HG02943 (cell line): ENCODE measurements around the gene ACTRT2.

Source experiments
- ATAC-seq: cut with Tn5 transposase; IDR thresholded peaks from one replicate; pipeline ENCODE4 v1.9.1; 2021; ENCODE audit warnings: mild to moderate bottlenecking, low read depth, moderate library complexity; ENCODE audit not compliant: unreplicated experiment

The ACTRT2 gene

DNA sequence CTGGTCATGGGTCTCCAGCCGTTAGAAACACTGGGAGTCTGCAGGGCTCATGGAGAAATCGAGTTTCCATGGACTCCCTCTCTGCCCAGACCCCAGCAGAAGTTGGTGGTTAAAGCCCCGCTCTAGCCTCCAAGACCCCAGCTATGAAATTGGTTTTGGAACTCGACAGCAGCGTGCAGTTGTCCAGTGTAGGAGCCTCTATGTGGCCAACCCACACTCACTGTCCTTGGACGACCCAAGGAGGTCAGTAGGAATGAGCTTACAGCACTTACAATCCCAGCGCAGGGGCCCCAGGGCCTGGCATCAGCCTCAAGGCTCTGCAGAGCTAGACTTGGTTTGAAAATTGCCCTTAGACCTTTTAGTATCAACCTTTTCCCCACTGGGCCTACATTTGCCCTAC is 44.5 kb downstream of the ACTRT2 start:
- ATAC-seq, result no peak

DNA sequence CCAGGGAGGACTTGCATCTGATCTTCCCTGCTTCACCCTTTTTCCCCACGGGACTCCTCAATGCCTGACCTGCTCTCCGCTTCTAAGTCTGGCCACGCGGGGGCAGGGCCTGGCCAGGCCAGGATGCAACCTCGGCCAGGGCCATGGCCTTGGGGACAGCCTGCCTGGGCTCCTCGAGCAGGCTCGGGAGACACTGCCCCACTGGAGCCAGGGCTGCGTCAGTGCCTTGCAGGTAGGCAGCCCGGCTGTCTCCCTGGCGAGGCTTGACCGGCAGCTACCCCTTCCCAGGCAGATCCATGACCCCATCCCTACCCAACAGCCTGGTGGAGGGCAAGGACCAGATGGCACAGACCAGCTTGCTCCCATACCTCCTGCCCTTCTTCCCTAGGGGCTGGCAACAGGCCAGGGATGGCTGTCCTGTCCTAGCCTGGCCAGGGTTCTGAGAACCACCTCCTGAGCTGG is 45.0 kb downstream of the ACTRT2 start:
- ATAC-seq, result no peak

DNA sequence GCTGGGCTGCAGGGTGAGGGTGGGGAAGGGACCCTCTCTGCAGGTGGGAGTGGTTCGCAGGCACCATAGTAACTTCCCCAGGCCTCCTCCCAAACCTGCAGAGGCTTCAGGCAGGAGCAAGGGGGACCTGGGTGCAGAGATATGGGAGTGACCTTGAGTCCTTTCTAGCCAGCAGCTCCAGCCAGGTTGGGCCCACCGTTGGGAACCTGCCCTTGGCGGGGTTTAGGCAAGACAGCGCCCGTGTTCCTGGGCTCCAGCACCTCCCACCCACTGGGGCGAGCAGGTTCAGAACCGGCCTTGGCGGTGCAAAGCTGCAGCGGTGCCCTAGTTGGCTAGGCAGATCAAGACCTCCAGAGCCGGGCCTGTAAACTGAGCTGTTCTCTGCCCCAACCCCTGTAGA is 45.6 kb downstream of the ACTRT2 start:
- ATAC-seq, result no peak

DNA sequence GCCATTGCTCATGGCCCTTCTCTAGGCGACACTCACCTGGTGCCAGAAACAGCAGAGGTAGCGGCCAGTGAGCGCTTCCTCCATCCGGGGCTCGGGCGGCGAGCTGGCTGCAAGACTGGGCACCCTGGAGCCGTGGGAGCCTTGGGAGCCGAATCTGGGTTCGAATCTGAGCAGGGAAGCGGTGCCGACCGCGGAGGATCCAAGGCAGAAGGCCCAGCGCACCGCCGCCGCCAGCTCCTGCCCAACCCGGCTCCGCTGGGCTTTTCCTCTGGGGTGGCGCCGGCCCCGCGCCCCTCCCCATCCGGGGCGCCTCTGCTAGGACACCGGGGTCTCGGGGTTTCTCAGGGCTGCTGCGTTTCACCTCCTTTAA is 46.0 kb downstream of the ACTRT2 start:
- no peak for ATAC-seq

DNA sequence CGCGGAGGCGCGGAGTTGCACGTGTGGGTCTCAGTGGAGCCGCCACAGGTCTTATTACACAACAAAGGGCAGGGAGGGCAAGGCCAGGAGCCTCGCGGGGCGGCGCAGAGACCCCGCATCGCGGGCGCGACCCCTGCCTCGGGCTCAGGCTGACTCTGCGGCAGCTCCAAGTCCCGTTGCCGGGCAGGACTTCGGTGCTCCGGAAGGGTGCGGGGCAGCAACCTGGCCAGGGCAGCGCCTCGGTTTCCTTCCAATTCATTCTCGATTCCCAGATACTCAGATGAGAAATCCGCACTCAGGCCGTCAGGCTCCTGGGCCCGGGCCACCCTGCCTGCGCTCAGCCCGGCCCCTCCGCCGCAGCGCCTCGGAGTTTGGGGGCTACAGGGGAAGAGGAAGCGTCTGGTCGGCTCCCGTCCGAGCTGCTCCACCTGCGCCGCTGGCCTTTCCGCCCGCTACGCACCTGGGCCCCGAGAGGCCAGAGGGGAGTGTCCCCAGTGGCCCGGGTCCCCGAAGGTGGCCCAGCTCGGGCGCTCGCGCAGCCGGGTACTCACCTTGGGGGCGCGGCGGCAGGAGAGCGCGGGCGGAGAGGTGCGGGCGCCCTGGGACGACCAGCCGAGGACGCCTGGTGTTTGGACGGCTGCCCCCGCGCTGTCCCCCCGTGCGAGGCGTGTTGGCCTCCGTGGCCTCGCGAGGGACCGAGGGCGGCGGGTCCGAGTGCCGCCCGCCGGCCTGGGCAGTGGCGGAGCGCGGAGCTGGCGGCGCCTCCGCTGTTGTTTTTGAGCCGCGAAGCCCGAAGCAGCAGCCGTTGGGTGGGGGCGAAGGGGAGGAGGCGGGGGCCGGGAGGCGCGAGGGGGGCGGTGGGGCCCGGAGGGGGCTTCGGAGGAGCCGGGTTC is 46.6 kb downstream of the ACTRT2 start:
- ATAC-seq, result no peak

DNA sequence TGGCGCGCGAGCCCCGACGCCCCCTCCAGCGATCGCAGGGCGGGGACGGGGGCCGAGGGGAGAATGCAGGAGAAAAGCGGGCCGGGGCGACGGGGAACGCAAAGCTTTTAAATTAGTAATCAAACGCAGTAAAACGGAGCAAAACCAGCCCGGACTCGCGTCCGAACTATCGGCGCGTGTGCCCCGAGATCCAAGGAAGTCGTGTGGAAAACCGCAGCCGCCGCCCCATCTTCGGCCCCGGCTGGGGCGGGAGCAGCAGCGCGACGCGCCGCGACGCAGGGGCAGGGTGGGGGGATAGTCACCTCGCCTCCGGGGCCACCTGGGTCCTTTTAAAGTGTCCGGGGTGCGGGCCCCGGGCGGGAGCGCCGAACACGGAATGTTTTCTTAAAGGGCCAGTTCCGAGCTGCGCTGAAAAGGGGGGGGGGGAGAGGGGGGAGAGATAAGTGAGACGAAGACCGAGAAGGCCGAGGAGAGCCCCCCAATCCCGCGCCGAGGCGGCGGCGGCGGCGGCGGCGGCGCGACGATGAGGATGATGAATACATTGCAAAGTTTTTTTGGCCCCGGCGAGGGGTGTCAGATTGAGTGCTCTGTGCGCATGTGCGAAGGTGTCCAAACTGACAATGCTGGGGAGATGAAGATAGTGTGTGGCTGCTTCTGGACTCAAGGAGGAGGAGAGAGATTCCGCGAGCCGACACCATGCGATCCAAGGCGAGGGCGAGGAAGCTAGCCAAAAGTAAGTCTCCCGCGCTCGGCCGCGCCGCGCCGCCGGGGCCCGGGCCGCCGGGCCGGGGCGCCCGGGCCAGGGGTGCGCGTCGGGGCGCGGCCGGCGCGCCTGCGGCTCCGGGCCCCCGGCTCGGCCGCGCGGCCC is 47.5 kb downstream of the ACTRT2 start, which contains the start of gene PRDM16:
Gene PRDM16, plus strand, starts transcription at position 640 of the 868 bp plus-strand sequence. Its CDS starts 57 bp downstream, at position 697.
- no peak for ATAC-seq

DNA sequence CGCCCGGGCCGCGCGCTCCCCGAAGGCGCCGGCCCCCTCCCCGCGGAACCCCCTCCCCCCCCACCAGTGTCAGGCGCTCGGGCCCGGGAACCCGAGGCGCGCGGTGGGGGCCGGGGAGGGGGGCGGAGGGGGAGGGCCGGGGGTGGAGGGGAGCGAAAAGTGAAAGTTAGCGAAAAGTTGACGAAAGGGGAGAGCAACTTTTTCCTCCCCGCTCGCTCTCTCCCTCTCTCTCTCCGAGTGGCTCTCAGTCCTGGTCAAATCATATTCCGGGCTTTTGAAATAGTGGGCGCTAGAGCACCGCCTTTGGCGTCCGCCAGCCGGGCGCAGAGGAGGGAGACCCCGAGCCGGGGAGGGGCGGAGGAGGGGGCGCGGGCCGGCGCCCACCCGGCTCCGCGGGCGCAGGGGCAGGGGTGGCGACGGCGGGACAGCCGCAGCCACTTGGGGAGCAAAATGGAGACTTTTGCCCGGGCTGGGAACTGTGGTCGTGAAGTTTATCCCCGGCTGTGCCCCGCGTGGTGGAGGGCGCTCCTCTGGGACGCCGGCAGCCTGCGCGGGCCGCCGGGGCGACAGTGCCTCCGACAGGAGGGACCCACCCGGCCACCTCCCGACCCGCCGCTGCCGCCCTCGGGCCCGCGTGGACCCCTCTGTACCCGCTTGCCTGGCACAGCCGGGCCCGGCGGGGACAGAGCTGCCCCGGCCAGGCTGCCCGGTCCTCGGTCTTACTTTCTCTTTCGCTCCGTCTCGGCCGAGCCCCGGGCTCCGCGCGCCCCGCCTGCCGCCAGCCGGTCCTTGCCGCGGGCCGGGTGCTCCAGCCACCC is 48.4 kb downstream of the ACTRT2 start:
- ATAC-seq, result no peak

DNA sequence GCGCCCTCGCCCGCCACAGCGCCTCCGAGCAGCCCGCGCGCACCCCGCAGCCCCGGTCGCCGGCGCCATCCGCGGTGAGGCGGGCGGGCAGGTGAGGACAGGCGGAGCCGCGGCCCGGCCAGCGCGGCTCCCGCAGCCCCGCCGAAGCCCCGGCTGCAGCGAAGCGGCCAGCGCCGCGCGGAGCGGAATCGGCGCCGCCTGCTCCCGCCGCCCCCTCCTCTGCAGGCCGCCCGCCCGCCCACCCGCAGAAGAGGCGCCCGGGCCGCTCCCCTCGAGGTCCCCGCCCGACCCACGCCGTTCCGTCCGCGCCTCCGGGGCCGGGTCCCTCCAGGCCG is 49.0 kb downstream of the ACTRT2 start:
- ATAC-seq, result no peak

DNA sequence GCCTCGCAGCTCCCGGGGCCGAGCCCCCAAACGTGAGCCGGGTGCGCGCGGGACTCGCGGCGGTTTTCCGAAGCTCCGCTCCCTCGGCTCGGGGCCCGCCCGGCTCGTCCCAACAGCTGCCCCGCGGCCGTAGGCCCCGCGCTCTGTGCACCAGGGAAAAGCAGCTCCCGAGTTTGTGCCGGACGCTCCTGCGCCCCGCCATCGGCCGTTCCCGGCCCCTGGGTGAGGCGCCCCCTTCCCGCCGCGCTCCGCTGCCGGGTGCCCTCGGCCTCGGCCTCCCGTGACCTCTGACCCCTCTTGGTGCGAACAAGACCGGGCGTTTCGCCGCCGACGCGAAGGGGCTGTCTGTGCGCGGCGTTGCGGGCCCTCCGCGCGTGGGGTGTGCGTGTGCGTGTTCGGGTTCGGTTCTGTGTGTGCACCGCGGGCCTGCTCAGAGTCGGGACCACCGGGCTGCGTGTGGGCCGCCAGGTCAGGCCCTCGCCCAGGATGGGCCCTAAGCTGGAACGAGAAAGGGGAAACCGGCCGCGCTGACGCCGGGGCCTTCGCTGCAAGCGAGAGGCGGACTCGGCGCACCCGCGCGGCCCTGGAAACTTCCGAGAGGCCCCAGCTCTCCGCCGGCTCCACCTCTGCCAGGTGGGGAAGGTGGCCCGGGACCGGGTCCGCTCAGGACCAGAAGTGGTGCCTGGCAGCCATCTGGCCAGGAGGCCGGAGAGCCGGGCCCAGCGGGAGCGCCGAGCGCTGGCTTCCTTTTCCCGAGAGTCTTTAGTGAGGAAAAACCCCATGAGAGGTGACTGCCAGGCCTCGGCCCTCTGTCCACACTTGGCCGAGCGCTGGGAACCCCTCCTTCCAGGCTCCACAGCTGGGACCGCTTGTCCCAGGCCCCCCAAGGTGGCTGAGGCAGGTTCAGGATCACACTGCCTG is 49.6 kb downstream of the ACTRT2 start:
- ATAC-seq, result no peak

DNA sequence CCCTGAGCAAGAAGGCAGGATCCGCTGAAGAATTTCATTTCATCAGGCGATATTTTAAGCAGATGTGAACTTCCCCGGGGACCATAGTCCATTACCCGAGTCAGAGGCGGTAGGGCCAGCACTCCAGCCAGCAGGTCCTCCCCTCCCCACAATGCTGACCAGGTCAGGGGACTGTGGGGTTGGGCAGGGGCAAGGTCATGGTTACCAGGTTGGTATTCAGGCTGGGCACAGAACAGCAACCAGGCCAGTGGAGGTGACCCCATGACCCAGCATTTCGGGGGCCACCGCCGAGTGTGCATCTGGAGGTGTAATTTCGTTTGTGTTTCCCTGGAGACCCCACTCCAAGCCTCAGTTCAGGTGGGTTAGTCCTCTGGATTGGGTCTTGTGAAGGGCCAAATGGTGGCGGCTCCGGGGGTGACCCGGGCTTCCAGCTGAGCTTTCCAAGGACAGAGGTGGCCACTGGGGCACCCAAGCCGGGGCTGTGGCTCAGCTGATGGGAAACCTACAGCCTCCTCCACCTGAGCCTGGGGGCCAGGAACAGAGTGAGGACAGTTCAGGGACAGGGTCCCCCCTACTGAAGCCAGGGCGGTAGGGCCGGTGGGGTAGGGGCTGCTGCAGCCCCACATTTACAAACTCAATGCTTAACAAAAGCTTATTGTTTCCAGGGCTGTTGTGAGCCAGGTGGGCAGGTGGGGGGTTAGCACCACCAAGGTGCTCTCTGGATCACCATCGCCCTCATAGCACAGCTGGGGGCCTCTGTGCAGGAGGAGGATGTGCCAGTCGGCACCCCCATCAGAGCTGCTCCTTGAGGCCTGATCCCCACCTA is 50.5 kb downstream of the ACTRT2 start:
- no peak for ATAC-seq
